ENCODE data around the gene ENDOG.
"Not testable (repeated sequence)": the region's sequence is repeated elsewhere in the genome, so short reads cannot be mapped to it uniquely, and the experiment has no call there.

DNA sequence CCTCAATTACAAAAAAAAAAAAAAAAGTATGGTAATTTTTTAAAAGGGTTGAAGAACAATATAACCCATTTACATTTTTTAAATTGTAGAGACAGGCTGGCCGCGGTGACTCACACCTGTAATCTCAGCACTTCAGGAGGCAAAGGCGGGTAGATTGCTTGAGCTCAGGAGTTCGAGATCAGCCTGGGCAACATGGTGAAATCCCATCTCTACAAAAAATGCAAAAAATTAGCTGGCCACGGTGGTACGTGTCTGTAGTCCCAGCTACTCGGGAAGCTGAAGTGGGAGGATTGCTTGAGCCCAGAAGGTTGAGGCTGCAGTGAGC lies 52.6 kb downstream of the ENDOG start:
- TF ChIP-seq, protein P1, sequence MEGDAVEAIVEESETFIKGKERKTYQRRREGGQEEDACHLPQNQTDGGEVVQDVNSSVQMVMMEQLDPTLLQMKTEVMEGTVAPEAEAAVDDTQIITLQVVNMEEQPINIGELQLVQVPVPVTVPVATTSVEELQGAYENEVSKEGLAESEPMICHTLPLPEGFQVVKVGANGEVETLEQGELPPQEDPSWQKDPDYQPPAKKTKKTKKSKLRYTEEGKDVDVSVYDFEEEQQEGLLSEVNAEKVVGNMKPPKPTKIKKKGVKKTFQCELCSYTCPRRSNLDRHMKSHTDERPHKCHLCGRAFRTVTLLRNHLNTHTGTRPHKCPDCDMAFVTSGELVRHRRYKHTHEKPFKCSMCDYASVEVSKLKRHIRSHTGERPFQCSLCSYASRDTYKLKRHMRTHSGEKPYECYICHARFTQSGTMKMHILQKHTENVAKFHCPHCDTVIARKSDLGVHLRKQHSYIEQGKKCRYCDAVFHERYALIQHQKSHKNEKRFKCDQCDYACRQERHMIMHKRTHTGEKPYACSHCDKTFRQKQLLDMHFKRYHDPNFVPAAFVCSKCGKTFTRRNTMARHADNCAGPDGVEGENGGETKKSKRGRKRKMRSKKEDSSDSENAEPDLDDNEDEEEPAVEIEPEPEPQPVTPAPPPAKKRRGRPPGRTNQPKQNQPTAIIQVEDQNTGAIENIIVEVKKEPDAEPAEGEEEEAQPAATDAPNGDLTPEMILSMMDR (IDR thresholded peaks at IDR 0.05): not testable (repeated sequence)
- TF ChIP-seq POLR2A, POLR2AphosphoS5 (IDR thresholded peaks at IDR 0.05): not testable (repeated sequence)

All from gastroesophageal sphincter (tissue), 3 donors.